Activated CD8-positive, alpha-beta memory T cell treated with anti-CD3 and anti-CD28 coated beads for 24 hours (primary cell): ENCODE measurements around the gene CREB5.
"Not testable (repeated sequence)": the region's sequence is repeated elsewhere in the genome, so short reads cannot be mapped to it uniquely, and the experiment has no call there.

Experiments used
- DNase-seq: peaks from one replicate; pipeline ENCODE4 v3.0.0-alpha.2; 2020

Gene CREB5

DNA sequence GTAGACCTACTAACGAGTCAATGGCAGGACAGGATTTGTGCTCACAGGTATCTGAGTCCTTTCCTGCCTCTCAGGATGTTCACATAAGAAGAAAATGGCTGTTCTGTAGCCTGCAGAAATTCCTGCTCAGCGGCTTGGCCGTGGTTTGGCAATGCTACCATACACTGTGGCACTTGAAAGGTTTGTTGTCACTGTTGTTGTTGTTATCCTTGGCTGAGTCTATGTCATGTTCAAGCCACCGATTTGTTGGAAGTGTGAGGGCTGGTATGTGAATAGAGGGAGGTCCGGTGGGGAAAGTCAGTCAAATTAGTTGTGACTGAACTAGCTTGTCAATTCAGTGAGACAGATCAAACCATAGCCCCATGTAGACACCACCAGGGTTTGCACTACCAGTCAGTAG is 345.9 kb downstream of the CREB5 start:
- no peak for DNase-seq

DNA sequence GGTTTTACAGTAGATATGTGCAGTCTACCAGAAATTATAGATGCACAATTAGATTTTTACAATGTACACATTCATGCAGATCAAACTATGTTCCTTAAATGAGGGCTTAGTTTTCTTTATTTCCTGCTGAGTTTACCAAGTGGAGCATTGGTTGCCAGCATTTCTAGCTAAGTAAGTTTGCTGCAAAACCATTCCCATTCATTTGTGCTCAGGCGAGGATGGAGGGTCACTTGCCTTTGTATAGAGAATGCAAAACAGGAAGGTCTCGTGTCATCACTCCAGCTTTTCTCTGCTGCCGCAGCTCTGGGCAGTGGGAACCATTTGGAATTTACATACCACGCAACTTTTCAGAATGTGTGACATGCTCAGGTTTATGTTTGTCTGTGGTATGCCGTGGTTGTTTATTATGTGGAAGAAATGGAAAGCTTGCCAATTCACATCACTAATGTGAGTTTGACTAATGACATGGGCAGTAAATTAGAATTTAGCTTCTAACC is 347.2 kb downstream of the CREB5 start:
- DNase-seq: no peak

DNA sequence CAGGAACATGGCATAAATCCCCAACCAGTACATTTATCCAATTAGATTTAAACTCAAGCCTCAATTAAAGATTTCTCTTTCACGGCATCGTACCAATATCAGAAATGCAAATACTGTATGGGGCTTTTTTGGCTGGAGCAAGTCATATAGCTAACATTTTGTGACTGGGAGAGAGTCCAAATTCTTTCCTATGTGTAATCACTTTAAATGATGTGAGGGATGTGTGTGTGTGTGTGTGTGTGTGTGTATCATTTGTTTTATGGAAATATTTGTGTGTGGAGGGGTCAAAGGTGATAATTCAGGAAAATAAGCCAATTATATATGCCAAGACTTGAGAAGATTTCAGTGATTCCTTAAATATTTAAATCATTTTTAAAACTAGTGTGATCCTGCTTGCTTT is 349.2 kb downstream of the CREB5 start:
- no peak for DNase-seq

DNA sequence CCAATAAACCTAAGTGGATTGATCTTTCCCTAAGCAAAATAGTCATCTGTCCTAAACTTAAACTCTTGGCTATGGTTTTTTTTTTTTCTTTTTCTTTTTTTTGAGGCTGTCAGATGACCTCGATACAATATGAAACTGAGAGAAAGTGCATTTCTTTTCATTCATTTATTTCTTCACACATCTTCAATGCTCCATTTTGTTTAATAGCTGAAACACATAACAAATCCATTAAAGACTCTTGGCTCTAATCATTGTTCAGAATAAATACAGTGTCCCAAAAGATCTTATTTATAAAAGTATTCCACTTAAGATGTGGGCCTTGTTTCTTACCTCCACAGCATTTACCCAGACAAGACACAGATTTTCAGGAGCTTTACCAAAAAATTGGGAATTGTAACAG is 350.3 kb downstream of the CREB5 start:
- no peak for DNase-seq

DNA sequence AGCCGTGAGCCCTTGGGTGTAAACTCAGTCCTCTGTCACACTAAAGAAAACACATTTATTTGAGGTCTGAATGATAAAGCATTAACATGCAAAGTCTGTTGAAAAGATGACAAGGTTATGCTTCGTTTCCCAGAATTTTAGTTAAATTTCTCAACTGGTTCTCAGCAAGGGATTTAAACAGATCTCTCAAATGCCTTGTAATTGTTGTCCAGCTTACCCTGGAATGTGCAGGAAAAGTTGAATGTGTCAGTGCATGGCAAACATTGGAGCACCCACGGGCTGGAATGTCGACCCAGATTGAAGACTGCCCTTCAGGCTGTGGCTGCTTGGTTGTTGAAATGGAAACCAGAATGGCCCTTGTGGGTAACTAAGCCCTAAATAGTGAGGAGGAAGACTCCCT is 354.0 kb downstream of the CREB5 start:
- no peak for DNase-seq

DNA sequence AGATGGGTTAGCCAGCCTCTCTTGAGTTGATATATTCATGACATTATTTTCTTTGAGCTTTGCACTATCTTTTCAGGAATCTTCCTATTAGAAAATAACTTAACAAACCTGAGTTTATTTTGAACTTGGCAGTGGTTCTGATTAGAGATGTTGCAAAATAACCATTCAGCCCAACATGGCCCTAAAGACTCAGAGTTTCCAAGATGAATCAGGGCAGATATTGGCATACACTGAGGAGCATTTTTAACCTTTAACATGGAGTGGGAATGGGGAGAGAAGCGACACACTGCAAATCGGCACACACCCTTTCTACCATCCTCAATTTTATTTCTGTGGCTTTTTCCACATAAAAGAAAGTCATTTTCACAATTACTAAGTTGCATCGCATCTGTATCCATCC is 355.0 kb downstream of the CREB5 start:
- no peak for DNase-seq

- no peak for DNase-seq
These were observed 356.3 kb downstream of the CREB5 start for GRCh38 chr7:28768577-28769147.

GRCh38 chr7:28771906-28772622 is 359.7 kb downstream of the CREB5 start:
- DNase-seq: no peak

GRCh38 chr7:28773423-28774145 is 361.3 kb downstream of the CREB5 start:
- no peak for DNase-seq

DNA sequence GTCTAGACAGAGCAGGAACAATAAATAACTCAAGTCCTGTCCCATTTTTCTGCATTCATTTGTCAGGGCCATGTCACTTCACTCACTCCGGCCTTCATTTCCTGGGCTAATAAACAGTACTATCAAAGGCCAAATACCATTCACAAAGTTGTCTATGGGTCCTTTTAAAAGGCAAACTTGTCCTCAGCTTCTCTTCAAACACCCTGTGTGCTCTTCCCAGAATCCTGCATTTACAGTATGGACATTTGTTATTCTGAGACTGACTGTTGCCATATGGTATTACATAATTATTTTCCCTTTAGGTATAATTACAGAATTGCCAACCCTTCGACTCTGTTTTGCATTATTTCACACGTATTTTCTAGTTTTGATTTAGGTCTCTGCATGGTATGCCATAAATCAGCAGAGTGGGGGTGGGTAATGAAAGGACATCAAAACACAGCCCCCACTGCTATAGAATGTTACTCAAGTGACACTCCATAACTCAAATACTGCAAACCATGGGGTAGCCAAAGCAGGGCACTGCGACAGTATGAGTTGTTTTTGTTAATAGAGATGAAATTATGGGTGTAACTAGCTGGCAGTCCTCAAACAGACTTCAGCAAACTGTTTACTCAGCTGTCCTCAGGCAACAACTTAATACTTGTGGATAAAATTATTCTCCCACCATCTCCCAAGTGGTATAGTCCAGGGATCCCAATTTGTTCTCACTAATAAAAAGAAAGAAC is 362.1 kb downstream of the CREB5 start:
- DNase-seq: no peak

- DNase-seq: no peak
These were observed 364.3 kb downstream of the CREB5 start for GRCh38 chr7:28776463-28777157.

DNA sequence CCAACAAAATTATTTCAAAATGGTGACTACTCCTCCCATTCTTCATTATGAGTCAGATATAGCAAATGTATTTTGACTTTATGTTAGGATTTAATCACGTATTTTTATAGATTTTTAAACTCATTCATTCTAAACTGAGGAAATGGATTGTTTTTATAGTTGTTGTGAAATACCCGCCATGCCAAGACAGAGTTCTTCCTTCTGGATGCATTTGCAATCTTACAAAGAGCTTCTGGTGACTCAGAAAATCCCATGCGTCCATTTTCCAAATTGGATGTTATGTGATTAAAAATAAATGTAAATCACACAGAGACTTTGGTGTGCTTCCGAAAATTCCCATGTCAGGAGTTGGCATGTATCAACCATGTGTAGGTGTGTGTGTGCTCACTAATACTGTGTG is 366.5 kb downstream of the CREB5 start:
- no peak for DNase-seq

GRCh38 chr7:28779954-28780353 is 367.6 kb downstream of the CREB5 start:
- DNase-seq: no peak

GRCh38 chr7:28782362-28782761 is 370.0 kb downstream of the CREB5 start:
- no peak for DNase-seq

- DNase-seq: no peak
These were observed 372.0 kb downstream of the CREB5 start for GRCh38 chr7:28784171-28784902.

DNA sequence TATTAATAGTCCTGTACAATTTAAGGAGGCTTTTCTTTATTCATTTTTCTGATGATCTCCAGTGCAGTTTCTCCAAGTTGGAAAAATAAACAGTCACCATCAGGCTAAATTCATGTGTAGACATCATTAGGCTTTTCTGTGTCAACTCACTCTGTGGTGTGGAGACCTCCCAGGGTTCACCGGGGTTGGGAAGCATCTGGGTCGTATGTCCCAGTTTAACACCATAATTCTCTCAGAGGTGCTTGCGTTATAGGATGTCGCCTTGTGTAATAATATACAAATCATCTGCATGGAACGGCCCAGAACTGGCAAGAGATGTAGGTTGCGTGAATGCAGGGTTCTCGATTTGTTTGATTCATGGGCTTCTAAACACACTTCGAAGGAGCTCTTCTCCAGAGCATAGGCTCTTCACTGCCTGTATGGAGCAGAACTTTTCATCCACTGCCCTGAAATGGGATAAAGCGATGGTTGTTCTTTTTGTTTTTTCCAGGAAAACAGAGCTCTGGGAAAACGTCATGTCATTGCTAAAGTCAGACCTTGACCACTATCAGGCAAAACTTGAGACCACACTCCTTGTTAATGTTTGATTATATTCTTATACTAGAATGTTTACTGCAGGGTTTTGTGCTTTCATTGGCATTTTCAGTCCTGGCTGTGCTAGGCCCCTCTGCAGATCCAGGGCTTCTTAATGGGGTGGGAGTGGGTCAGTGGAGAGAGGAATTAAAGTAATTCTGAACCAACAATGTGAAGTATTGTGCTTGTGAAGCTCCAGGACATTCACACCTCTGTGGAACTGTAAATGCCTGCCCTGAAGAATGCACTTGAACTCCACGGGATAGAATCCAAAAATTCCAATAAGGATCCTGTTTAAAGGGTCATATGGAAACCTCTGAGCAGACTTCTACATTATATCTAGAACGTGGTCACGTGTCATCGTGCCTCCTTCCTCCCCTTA is 373.0 kb downstream of the CREB5 start:
- no peak for DNase-seq

- DNase-seq: not testable (repeated sequence)
These were observed 373.8 kb downstream of the CREB5 start for GRCh38 chr7:28786156-28786555.

DNA sequence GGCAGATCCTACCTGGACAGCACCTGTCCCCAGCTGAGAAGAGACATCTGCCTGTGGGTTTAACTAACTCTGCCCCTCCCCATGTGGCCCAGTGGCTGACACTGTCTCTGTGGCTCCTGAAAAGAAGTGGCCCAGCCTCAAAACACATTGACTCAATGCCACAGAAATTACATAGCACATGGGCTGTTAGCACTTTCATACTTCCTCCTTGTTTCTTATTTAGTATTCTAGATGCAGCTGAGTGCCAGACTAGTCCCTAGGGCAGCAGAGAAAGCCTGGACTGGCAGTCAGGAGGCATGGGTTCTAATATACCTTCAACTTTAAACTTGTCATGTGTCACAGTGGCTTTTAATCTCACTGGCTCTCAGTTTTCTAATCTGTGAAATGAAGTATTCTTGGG is 374.8 kb downstream of the CREB5 start:
- DNase-seq: no peak

- no peak for DNase-seq
These were observed 378.1 kb downstream of the CREB5 start for GRCh38 chr7:28790467-28790866.

GRCh38 chr7:28792858-28793257 is 380.5 kb downstream of the CREB5 start:
- no peak for DNase-seq
